Measurements from ENCODE around the gene CD24.
"Not testable (repeated sequence)": the region's sequence is repeated elsewhere in the genome, so short reads cannot be mapped to it uniquely, and the experiment has no call there.

Gene CD24

DNA sequence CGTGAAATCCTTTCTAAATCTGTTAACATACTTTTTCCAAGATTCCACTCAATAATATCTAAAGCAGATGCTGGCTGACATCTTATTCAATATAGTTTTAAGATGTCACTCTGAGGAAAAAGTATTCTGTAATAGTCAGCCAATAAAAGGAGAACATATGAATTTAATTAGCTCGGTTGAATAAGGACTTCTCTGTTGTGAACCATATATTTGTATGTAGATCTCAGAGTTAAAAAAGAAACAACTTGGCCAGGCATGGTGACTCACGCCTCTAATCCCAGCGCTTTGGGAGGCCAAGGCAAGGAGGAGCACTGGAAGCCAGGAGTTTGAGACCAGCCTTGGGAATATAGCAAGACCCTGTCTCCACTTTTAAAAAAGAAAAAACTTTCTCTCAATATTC, 7.4 kb upstream of the CD24 start:
- Histone ChIP-seq H3K36me3 (no peaks in the 10 kb centered on the region), H3K9me3 (no peaks in the 10 kb centered on the region), H3K9ac (no peak overlapping the region), H3K4me1 (peaks cover 20% of the 10 kb centered on the region), H3K4me3 (no peak overlapping the region), H3K27me3 (no peaks in the 10 kb centered on the region), H3K4me2 (no peak overlapping the region), H3K27ac (no peak overlapping the region), H4K20me1 (no peaks in the 10 kb centered on the region)
- TF ChIP-seq Cebpa-rat (IDR thresholded peaks at IDR 0.05), result no peak

DNA sequence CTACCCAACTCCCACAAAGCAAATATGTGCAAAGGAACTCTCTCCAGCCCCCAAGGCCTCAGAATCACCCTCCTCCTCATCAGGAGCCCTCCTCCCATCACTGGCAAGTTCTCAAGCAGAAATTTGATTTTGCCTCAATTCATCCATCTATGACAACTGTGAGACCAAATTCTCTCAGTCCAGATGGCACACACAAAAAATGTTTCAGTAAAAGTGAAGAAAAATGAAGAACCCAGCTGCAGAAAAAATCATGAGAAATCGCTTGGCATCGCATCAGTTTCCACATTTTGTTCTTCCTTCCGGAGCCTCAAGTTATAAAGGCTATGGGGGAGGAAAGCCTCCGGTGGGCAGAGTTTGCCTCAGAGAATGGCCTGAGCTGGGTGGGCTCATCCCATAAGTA, 6.4 kb upstream of the CD24 start:
- no peaks in the 10 kb centered on the region for H4K20me1 ChIP-seq
- H3K9me3 ChIP-seq, result no peaks in the 10 kb centered on the region
- H3K27me3 ChIP-seq, result no peaks in the 10 kb centered on the region
- no peak overlapping the region for H3K27ac ChIP-seq
- no peak overlapping the region for H3K4me2 ChIP-seq
- no peak for TF ChIP-seq Cebpa-rat (IDR thresholded peaks at IDR 0.05)
- H3K4me1 ChIP-seq, result peaks cover 30% of the 10 kb centered on the region
- no peaks in the 10 kb centered on the region for H3K36me3 ChIP-seq
- H3K9ac ChIP-seq, result no peak overlapping the region
- H3K4me3 ChIP-seq, result no peak overlapping the region

- no peak overlapping the region for H3K27ac ChIP-seq
- no peak overlapping the region for H3K4me3 ChIP-seq
- no peaks in the 10 kb centered on the region for H3K9me3 ChIP-seq
- no peaks in the 10 kb centered on the region for H3K27me3 ChIP-seq
- H3K4me1 ChIP-seq, result peaks cover 31% of the 10 kb centered on the region
- H3K9ac ChIP-seq, result no peak overlapping the region
- H3K4me2 ChIP-seq, result peak overlapping the region; percentile 5; the same call in 1 of the 2 replicates
- H4K20me1 ChIP-seq, result peaks cover under 1% of the 10 kb centered on the region; the same call in 1 of the 2 replicates
- TF ChIP-seq Cebpa-rat (IDR thresholded peaks at IDR 0.05), result no peak
- no peaks in the 10 kb centered on the region for H3K36me3 ChIP-seq
Measured at GRCh38 chr6:106979435-106979884, 4.9 kb upstream of the CD24 start.

DNA sequence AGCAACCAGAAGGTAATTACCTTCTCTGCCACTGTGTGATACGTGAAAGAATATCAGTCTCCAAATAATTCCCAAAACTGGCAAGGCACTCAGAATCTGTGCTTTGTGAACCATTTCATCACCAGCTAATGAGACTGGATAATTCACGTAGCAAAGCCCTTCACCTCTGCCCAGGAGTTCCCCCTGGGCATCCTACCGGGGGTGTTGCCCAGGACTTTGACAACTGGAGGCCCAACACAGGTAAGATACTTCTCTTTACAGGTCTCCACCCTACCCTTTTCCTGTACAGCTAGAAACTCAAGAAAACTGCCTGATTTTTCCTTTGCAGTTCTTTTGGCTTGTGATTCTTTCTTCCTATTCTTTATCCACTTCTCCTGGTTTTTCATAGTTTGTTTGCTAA, 2.7 kb upstream of the CD24 start:
- Histone ChIP-seq H4K20me1 (peaks cover 22% of the 10 kb centered on the region), H3K9ac (no peak overlapping the region), H3K9me3 (no peaks in the 10 kb centered on the region), H3K36me3 (peaks cover 7% of the 10 kb centered on the region; the same call in 1 of the 2 replicates), H3K4me1 (peaks cover 31% of the 10 kb centered on the region), H3K4me2 (peak overlapping the region; percentile 76), H3K27ac (no peak overlapping the region), H3K4me3 (no peak overlapping the region), H3K27me3 (no peaks in the 10 kb centered on the region)
- no peak for TF ChIP-seq Cebpa-rat (IDR thresholded peaks at IDR 0.05)

- peak overlapping the region; percentile 95 for H3K9ac ChIP-seq
- peaks cover 15% of the 10 kb centered on the region for H3K36me3 ChIP-seq
- H4K20me1 ChIP-seq, result peaks cover 32% of the 10 kb centered on the region
- peak overlapping the region; percentile 76 for H3K4me2 ChIP-seq
- H3K4me1 ChIP-seq, result peaks cover 31% of the 10 kb centered on the region
- H3K27ac ChIP-seq, result peak overlapping the region; percentile 97
- no peak for TF ChIP-seq Cebpa-rat (IDR thresholded peaks at IDR 0.05)
- H3K9me3 ChIP-seq, result no peaks in the 10 kb centered on the region
- no peaks in the 10 kb centered on the region for H3K27me3 ChIP-seq
- peak overlapping the region; percentile 99 for H3K4me3 ChIP-seq
Measured at GRCh38 chr6:106976270-106976669, 1.7 kb upstream of the CD24 start.

DNA sequence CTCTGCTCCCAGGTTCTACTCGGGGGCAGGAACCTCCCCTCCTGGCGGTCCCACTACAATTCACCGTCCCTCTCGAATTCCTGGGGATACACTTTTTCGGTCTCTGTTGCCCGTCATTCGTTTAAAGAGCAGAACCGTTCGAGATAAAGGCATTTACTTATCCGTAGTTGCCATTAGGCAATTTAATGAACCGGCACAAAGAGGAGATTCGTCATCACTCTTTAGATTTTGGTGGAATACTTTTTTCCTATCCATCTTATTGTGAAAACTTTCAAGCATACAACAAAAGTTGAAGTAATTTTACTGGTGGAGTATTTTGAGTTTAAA, 1.2 kb upstream of the CD24 start:
- TF ChIP-seq Cebpa-rat (IDR thresholded peaks at IDR 0.05), result no peak
- H3K4me1 ChIP-seq, result peaks cover 34% of the 10 kb centered on the region
- H3K4me2 ChIP-seq, result peak overlapping the region; percentile 76
- peak overlapping the region; percentile 97 for H3K27ac ChIP-seq
- no peaks in the 10 kb centered on the region for H3K27me3 ChIP-seq
- peak overlapping the region; percentile 95 for H3K9ac ChIP-seq
- peaks cover 38% of the 10 kb centered on the region for H4K20me1 ChIP-seq
- no peaks in the 10 kb centered on the region for H3K9me3 ChIP-seq
- peaks cover 19% of the 10 kb centered on the region for H3K36me3 ChIP-seq
- peak overlapping the region; percentile 99 for H3K4me3 ChIP-seq

- Histone ChIP-seq H3K27me3 (no peaks in the 10 kb centered on the region), H3K9me3 (no peaks in the 10 kb centered on the region), H3K4me2 (peak overlapping the region; percentile 76), H3K4me3 (peak overlapping the region; percentile 99), H3K27ac (peak overlapping the region; percentile 97), H3K9ac (peak overlapping the region; percentile 95), H3K36me3 (peaks cover 24% of the 10 kb centered on the region), H3K4me1 (peaks cover 37% of the 10 kb centered on the region), H4K20me1 (peaks cover 43% of the 10 kb centered on the region)
- TF ChIP-seq Cebpa-rat (IDR thresholded peaks at IDR 0.05), result no peak
Measured at GRCh38 chr6:106974999-106975737, 639 bp upstream of the CD24 start.

DNA sequence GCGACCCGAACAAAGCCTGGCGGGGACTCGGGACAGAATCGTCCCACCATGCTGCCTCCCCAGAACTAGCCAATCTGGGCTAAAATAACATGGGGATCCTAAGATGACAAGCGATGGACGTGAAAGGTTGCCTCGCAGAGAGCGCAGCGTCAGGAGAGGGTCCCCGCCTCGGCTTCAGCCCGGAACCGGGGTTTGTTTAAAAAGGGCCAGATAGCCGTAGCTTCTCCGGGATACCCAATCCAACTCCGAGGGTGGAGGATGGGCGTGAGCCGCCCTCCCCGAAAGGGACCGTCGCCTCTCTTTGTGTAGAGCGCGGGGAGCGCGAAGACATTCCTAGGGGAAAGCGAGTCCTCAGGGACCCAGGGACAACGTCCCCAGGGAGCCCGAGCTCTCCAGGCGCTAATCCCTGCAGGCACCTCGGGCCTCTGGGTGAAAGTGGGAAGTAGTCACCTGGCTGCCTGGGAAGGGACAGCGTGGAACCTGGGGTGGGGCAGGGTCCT, 643 bp downstream of the CD24 start:
- Histone ChIP-seq H3K4me3 (peak overlapping the region; percentile 99), H3K9me3 (no peaks in the 10 kb centered on the region; the same call in 1 of the 2 replicates), H3K4me2 (peak overlapping the region; percentile 79), H3K4me1 (peaks cover 44% of the 10 kb centered on the region), H3K9ac (peak overlapping the region; percentile 99), H4K20me1 (peaks cover 56% of the 10 kb centered on the region), H3K36me3 (peaks cover 37% of the 10 kb centered on the region), H3K27me3 (no peaks in the 10 kb centered on the region), H3K27ac (peak overlapping the region; percentile 97)
- TF ChIP-seq Cebpa-rat (IDR thresholded peaks at IDR 0.05), result no peak

DNA sequence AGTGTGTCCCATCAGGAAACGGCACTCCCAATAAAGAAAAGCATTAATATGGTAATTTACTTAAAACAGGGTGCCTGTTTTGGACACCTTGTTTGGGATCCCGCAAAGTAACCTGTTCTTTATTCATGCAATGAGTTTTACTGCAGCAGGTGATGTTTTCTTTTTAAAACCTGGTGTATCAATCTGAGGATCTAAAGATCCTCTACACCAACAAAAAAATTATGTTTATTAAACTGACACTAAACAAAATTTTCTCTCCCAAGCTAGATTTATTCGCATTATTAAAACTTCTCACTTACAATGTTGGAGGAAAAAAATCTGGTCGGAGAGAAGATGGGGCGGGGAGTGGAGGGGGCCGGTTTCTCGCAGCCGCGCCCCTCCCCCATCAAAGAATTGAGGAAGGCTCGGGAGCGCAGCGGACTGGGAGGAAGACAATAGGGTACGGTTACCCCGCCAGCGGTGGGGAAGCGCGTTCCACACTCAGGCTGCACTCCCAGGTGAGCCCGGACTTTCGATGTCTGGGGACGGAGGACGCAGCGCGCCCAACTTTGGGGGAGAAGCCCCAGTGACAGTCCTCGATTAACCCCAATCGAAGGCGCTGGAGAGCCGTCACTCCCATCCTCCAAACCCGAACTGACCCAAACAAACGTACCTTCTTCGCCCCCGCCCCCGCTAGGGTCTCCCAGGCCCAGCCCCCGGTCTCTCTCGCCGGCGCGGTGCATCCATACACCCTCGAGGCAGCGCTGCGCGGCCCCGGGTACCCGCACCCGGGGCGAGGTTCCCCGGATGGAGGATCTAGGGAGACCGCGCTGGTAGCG, 1.3 kb downstream of the CD24 start:
- peak overlapping the region; percentile 99 for H3K4me3 ChIP-seq
- peak overlapping the region; percentile 79 for H3K4me2 ChIP-seq
- TF ChIP-seq Cebpa-rat (IDR thresholded peaks at IDR 0.05), result no peak
- H4K20me1 ChIP-seq, result peaks cover 62% of the 10 kb centered on the region
- peaks cover 43% of the 10 kb centered on the region for H3K36me3 ChIP-seq
- H3K9ac ChIP-seq, result peak overlapping the region; percentile 99
- H3K27ac ChIP-seq, result peak overlapping the region; percentile 97
- no peaks in the 10 kb centered on the region; the same call in 1 of the 2 replicates for H3K9me3 ChIP-seq
- H3K4me1 ChIP-seq, result peaks cover 42% of the 10 kb centered on the region
- no peaks in the 10 kb centered on the region for H3K27me3 ChIP-seq

GRCh38 chr6:106972500-106972899, 2.0 kb downstream of the CD24 start:
- Histone ChIP-seq H3K27ac (peak overlapping the region; percentile 97), H4K20me1 (peaks cover 70% of the 10 kb centered on the region), H3K4me1 (peaks cover 38% of the 10 kb centered on the region), H3K9me3 (no peaks in the 10 kb centered on the region; the same call in 1 of the 2 replicates), H3K4me2 (peak overlapping the region; percentile 79), H3K9ac (peak overlapping the region; percentile 99), H3K4me3 (peak overlapping the region; percentile 99), H3K36me3 (peaks cover 50% of the 10 kb centered on the region), H3K27me3 (no peaks in the 10 kb centered on the region)
- TF ChIP-seq Cebpa-rat (IDR thresholded peaks at IDR 0.05), result no peak

- H3K36me3 ChIP-seq, result peaks cover 53% of the 10 kb centered on the region
- H3K27me3 ChIP-seq, result not testable (repeated sequence)
- peaks cover 87% of the 10 kb centered on the region for H4K20me1 ChIP-seq
Measured at GRCh38 chr6:106970769-106971168, 3.8 kb downstream of the CD24 start.

More at GRCh38 chr6:106970769-106971168, 3.8 kb downstream of the CD24 start:
- H3K27ac ChIP-seq, H3K9me3 ChIP-seq, H3K9ac ChIP-seq: not testable (repeated sequence)
- Histone ChIP-seq H3K4me3 (peak overlapping the region; percentile 99), H3K4me2 (peak overlapping the region; percentile 63), H3K4me1 (peaks cover 22% of the 10 kb centered on the region)

Measured in BLaER1 (cell line).